Activated CD4-positive, alpha-beta memory T cell treated with anti-CD3 and anti-CD28 coated beads for 36 hours (primary cell): ENCODE data around the gene CDC42BPG. TPM values are rescaled to one million over a fixed set of nuclear protein-coding genes. Genes with fewer than 3 reads are reported as not detected.

ENCODE experiments used
- CTCF ChIA-PET: fragments of 350-600 bp; sonication (Branson Sonifier 250); formaldehyde crosslinking; loops from one replicate; lab custom pipeline; 2021; ENCODE audit warnings: antibody characterized with exemption, inconsistent platforms; lab: Charles Lee
- POLR2A ChIA-PET: fragments of 350-600 bp; sonication (Branson Sonifier 250); formaldehyde crosslinking; loops from one replicate; lab custom pipeline; 2021; ENCODE audit warnings: antibody characterized with exemption; lab: Charles Lee
- DNase-seq: peaks from one replicate; pipeline ENCODE4 v3.0.0-alpha.2; 2020
- H3K27ac Mint-ChIP-seq: one replicate; pipeline ENCODE4 v1.8.0; 2021; ENCODE audit warnings: mixed read lengths
- H3K27me3 Mint-ChIP-seq: one replicate; pipeline ENCODE4 v1.8.0; 2021; ENCODE audit warnings: mixed read lengths
- H3K36me3 Mint-ChIP-seq: one replicate; pipeline ENCODE4 v1.8.0; 2021; ENCODE audit warnings: mixed read lengths
- H3K4me1 Mint-ChIP-seq: one replicate; pipeline ENCODE4 v1.8.0; 2021; ENCODE audit warnings: low read depth, mixed read lengths
- H3K4me3 Mint-ChIP-seq: one replicate; pipeline ENCODE4 v1.8.0; 2021; ENCODE audit warnings: mild to moderate bottlenecking, mixed read lengths
- H3K9me3 Mint-ChIP-seq: one replicate; pipeline ENCODE4 v1.8.0; 2021; ENCODE audit warnings: mixed read lengths
- intact Hi-C: fragments of 100-400 bp; cut with micrococcal nuclease; formaldehyde crosslinking; loops from one replicate; pipeline ENCODE4 v1.15.1; 2023
- total RNA-seq, 2 experiments: library from RNA; stranded (reverse); gene quantifications; one replicate each; pipeline ENCODE4 v1.2.3, GENCODE V29; 2021

The CDC42BPG gene
- total RNA-seq, 2 experiments from 2014 or later = 0.39 to 0.69 TPM

GRCh38 chr11:64813826-64814225 lies 30.6 kb downstream of the CDC42BPG start:
- H3K36me3 Mint-ChIP-seq = no peaks in the 10 kb centered on the region
- H3K27ac Mint-ChIP-seq = no peak overlapping the region
- no peak for DNase-seq
- ChIA-PET CTCF (interaction anchor here (1.6 kb wide), 1 partner anchor 30 kb away, joined by 7 read pairs; the partner anchor contains the start of gene CDC42BPG), POLR2A (no interaction called here)
- H3K9me3 Mint-ChIP-seq = no peaks in the 10 kb centered on the region
- no peaks in the 10 kb centered on the region for H3K27me3 Mint-ChIP-seq
- intact Hi-C loops = no loop called here
- peaks cover 15% of the 10 kb centered on the region for H3K4me1 Mint-ChIP-seq
- H3K4me3 Mint-ChIP-seq = no peak overlapping the region

GRCh38 chr11:64810891-64811272 lies 33.6 kb downstream of the CDC42BPG start:
- Mint-ChIP-seq H3K27me3 (no peaks in the 10 kb centered on the region), H3K4me3 (peak overlapping the region; percentile 97), H3K27ac (peak overlapping the region; percentile 74), H3K4me1 (peaks cover 20% of the 10 kb centered on the region), H3K9me3 (no peaks in the 10 kb centered on the region), H3K36me3 (peaks cover 9% of the 10 kb centered on the region)
- POLR2A ChIA-PET = interaction anchor here (1.4 to 1.9 kb wide), 2 partner anchors 33 to 204 kb away, joined by 4 to 8 read pairs; partner anchors contain the start of genes ARL2 and SF1
- no peak for DNase-seq
- CTCF ChIA-PET = interaction anchor here (0.7 to 1.3 kb wide), 7 partner anchors 25 to 300 kb away, joined by 3 to 4 read pairs (median 4); partner anchors contain the start of gene CDC42BPG
- intact Hi-C loops = loop anchor here (1.0 to 2.0 kb wide), 2 partner anchors 32 to 68 kb away; partner anchors contain the start of gene SF1

- ChIA-PET CTCF (interaction anchor here (0.7 to 1.6 kb wide), 6 partner anchors 8 to 505 kb away, joined by 3 to 4 read pairs (median 4); partner anchors contain the start of gene CDC42BPG), POLR2A (interaction anchor here (1.4 to 1.9 kb wide), 2 partner anchors 32 to 204 kb away, joined by 4 to 8 read pairs; partner anchors contain the start of genes ARL2 and SF1)
- Mint-ChIP-seq H3K4me3 (peak within 1 kb of the TSS; percentile 97), H3K27ac (peak within 1 kb of the TSS; percentile 74), H3K27me3 (no peaks in the 10 kb centered on the region), H3K9me3 (no peaks in the 10 kb centered on the region), H3K4me1 (peaks cover 20% of the 10 kb centered on the region), H3K36me3 (peaks cover 12% of the 10 kb centered on the region)
- intact Hi-C loops = loop anchor here (1.0 to 2.0 kb wide), 2 partner anchors 32 to 67 kb away; partner anchors contain the start of gene SF1
- peak; percentile 92 for DNase-seq
These were observed 34.1 kb downstream of the CDC42BPG start, which contains the start of gene MEN1 for GRCh38 chr11:64810271-64810890. Gene MEN1 (minus strand): TSS chr11:64810551. CDS start chr11:64810109, 442 bp downstream.

- H3K4me1 Mint-ChIP-seq = peaks cover 20% of the 10 kb centered on the region
- intact Hi-C loops = loop anchor here (1.0 to 2.0 kb wide), 2 partner anchors 31 to 67 kb away; partner anchors contain the start of gene SF1
- ChIA-PET POLR2A (interaction anchor here (1.9 kb wide), 1 partner anchor 32 kb away, joined by 8 read pairs; the partner anchor contains the start of gene SF1), CTCF (interaction anchor here (0.7 to 1.6 kb wide), 4 partner anchors 9 to 505 kb away, joined by 3 to 5 read pairs (median 4); partner anchors contain the start of gene CDC42BPG)
- H3K9me3 Mint-ChIP-seq = no peaks in the 10 kb centered on the region
- peak overlapping the region; percentile 74 for H3K27ac Mint-ChIP-seq
- H3K36me3 Mint-ChIP-seq = peaks cover 12% of the 10 kb centered on the region
- peak; percentile 35 for DNase-seq
- no peaks in the 10 kb centered on the region for H3K27me3 Mint-ChIP-seq
- H3K4me3 Mint-ChIP-seq = peak overlapping the region; percentile 97
These were observed 34.6 kb downstream of the CDC42BPG start for GRCh38 chr11:64809781-64810241.

- H3K36me3 Mint-ChIP-seq = peaks cover 18% of the 10 kb centered on the region
- ChIA-PET CTCF (no interaction called here), POLR2A (no interaction called here)
- no peak for DNase-seq
- intact Hi-C loops = no loop called here
- H3K9me3 Mint-ChIP-seq = no peaks in the 10 kb centered on the region
- H3K4me3 Mint-ChIP-seq = no peak overlapping the region
- H3K4me1 Mint-ChIP-seq = peaks cover 32% of the 10 kb centered on the region
- H3K27me3 Mint-ChIP-seq = no peaks in the 10 kb centered on the region
- no peak overlapping the region for H3K27ac Mint-ChIP-seq
These were observed 39.0 kb downstream of the CDC42BPG start for GRCh38 chr11:64805481-64805880.

GRCh38 chr11:64804346-64805210 lies 39.9 kb downstream of the CDC42BPG start:
- intact Hi-C loops = no loop called here
- DNase-seq = peak; percentile 26
- Mint-ChIP-seq H3K4me1 (peaks cover 27% of the 10 kb centered on the region), H3K9me3 (no peaks in the 10 kb centered on the region), H3K36me3 (peaks cover 18% of the 10 kb centered on the region), H3K27me3 (no peaks in the 10 kb centered on the region), H3K27ac (no peak overlapping the region), H3K4me3 (peak overlapping the region; percentile 81)
- ChIA-PET POLR2A (interaction anchor here (1.2 kb wide), 1 partner anchor 26 kb away, joined by 4 read pairs; no protein-coding TSS in a partner anchor), CTCF (interaction anchor here (1.1 to 1.3 kb wide), 2 partner anchors 17 to 37 kb away, joined by 4 read pairs; no protein-coding TSS in a partner anchor)

- peaks cover 18% of the 10 kb centered on the region for H3K36me3 Mint-ChIP-seq
- peak overlapping the region; percentile 81 for H3K4me3 Mint-ChIP-seq
- intact Hi-C loops = loop anchor here (2.0 kb wide), 1 partner anchor 25 kb away; the partner anchor contains the start of gene SF1
- CTCF ChIA-PET = interaction anchor here (1.1 to 1.7 kb wide), 3 partner anchors 17 to 40 kb away, joined by 4 to 5 read pairs (median 4); partner anchors contain the start of gene CDC42BPG
- peak overlapping the region; percentile 89 for H3K27ac Mint-ChIP-seq
- peaks cover 22% of the 10 kb centered on the region for H3K4me1 Mint-ChIP-seq
- no peaks in the 10 kb centered on the region for H3K9me3 Mint-ChIP-seq
- POLR2A ChIA-PET = interaction anchor here (1.2 kb wide), 1 partner anchor 25 kb away, joined by 4 read pairs; no protein-coding TSS in a partner anchor
- no peak for DNase-seq
- no peaks in the 10 kb centered on the region for H3K27me3 Mint-ChIP-seq
These were observed 40.6 kb downstream of the CDC42BPG start for GRCh38 chr11:64803846-64804345.

- Mint-ChIP-seq H3K27me3 (no peaks in the 10 kb centered on the region), H3K9me3 (no peaks in the 10 kb centered on the region), H3K4me1 (peaks cover 24% of the 10 kb centered on the region), H3K36me3 (peaks cover 21% of the 10 kb centered on the region), H3K27ac (peak within 1 kb of the TSS; percentile 89), H3K4me3 (peak within 1 kb of the TSS; percentile 82)
- intact Hi-C loops = loop anchor here (2.0 kb wide), 1 partner anchor 25 kb away; the partner anchor contains the start of gene SF1
- POLR2A ChIA-PET = interaction anchor here (0.6 to 1.2 kb wide), 2 partner anchors 24 to 70 kb away, joined by 3 to 4 read pairs; no protein-coding TSS in a partner anchor
- DNase-seq = peak; percentile 89
- CTCF ChIA-PET = interaction anchor here (1.1 to 1.7 kb wide), 5 partner anchors 16 to 59 kb away, joined by 3 to 5 read pairs (median 4); partner anchors contain the start of genes CDC42BPG, RASGRP2 and SF1
These were observed 41.2 kb downstream of the CDC42BPG start, which contains the start of gene MAP4K2 for GRCh38 chr11:64803158-64803845. Gene MAP4K2 (minus strand): TSS chr11:64803214. CDS start chr11:64803149, 65 bp downstream.

GRCh38 chr11:64802370-64803157 lies 41.9 kb downstream of the CDC42BPG start:
- no peaks in the 10 kb centered on the region for H3K9me3 Mint-ChIP-seq
- POLR2A ChIA-PET = interaction anchor here (0.6 to 1.2 kb wide), 3 partner anchors 23 to 70 kb away, joined by 3 to 4 read pairs (median 4); no protein-coding TSS in a partner anchor
- H3K4me1 Mint-ChIP-seq = peaks cover 21% of the 10 kb centered on the region
- DNase-seq = peak; percentile 67
- peaks cover 21% of the 10 kb centered on the region for H3K36me3 Mint-ChIP-seq
- H3K27ac Mint-ChIP-seq = peak overlapping the region; percentile 86
- H3K27me3 Mint-ChIP-seq = no peaks in the 10 kb centered on the region
- intact Hi-C loops = loop anchor here (2.0 kb wide), 1 partner anchor 24 kb away; the partner anchor contains the start of gene SF1
- CTCF ChIA-PET = interaction anchor here (0.7 to 1.7 kb wide), 6 partner anchors 10 to 91 kb away, joined by 3 to 6 read pairs (median 4); partner anchors contain the start of genes CDC42BPG, RASGRP2 and SF1
- H3K4me3 Mint-ChIP-seq = peak overlapping the region; percentile 82
